Activated CD4-positive, alpha-beta T cell treated with anti-CD3 and anti-CD28 coated beads for 36 hours (primary cell): ENCODE measurements around the gene TMPO. TPM values are rescaled to one million over a fixed set of nuclear protein-coding genes. Genes with fewer than 3 reads are reported as not detected.
A peak's percentile ranks its signal among the peaks of the same experiment; 100 is the strongest.

ENCODE experiments used
- ATAC-seq: fragments of 200-7000 bp; cut with Tn5 transposase; one replicate; pipeline ENCODE4 v1.10.0; 2021; ENCODE audit warnings: mild to moderate bottlenecking, moderate library complexity
- CTCF ChIA-PET: fragments of 350-600 bp; sonication (Branson Sonifier 250); formaldehyde crosslinking; loops from one replicate; lab custom pipeline; 2021; ENCODE audit warnings: antibody characterized with exemption; lab: Charles Lee
- POLR2A ChIA-PET: fragments of 350-600 bp; sonication (Branson Sonifier 250); formaldehyde crosslinking; loops from one replicate; lab custom pipeline; 2021; ENCODE audit warnings: antibody characterized with exemption, inconsistent platforms; lab: Charles Lee
- DNase-seq: peaks from one replicate; pipeline ENCODE4 v3.0.0-alpha.2; 2020
- H3K27ac Mint-ChIP-seq: one replicate; pipeline ENCODE4 v1.8.0; 2021; ENCODE audit warnings: mixed read lengths
- H3K27me3 Mint-ChIP-seq: one replicate; pipeline ENCODE4 v1.8.0; 2021; ENCODE audit warnings: mixed read lengths
- H3K36me3 Mint-ChIP-seq: one replicate; pipeline ENCODE4 v1.8.0; 2021; ENCODE audit warnings: low read depth, mixed read lengths
- H3K4me1 Mint-ChIP-seq: one replicate; pipeline ENCODE4 v1.8.0; 2021; ENCODE audit warnings: mixed read lengths
- H3K4me3 Mint-ChIP-seq: one replicate; pipeline ENCODE4 v1.8.0; 2021; ENCODE audit warnings: mild to moderate bottlenecking, moderate library complexity, mixed read lengths
- H3K9me3 Mint-ChIP-seq: one replicate; pipeline ENCODE4 v1.8.0; 2021; ENCODE audit warnings: low read depth, mixed read lengths
- intact Hi-C, 2 experiments: fragments of 100-400 bp; cut with DNase I in 1 of 2; cut with micrococcal nuclease in 1 of 2; formaldehyde crosslinking; loops; one replicate each; pipeline versions ENCODE4 v1.14.2 to v1.15.1; 2022 to 2024; cut with DNase I, micrococcal nuclease
- total RNA-seq, 2 experiments: library from RNA; stranded (reverse); gene quantifications; one replicate each; pipeline ENCODE4 v1.2.3, GENCODE V29; 2021

TMPO gene
- total RNA-seq, 2 experiments from 2014 or later, result 328 to 429 TPM

DNA sequence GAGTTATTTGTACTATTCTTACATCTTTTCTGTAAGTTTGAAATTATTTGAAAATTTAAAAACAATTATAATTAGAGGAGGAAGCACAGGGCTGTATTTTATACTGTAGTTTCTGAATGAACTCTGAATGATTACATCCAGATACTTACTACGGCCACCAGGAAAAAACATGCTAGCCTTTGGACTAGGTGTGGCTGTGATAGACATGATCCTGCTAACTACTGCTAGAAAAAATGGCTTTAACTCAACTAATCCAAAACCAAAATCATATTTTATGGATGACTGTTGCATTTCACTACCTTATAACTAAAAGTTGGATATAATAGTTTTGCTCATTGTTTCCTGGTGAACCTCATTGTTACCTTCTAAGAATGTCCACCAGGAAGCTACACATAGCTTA is 63.0 kb downstream of the TMPO start:
- no peak for ATAC-seq
- Mint-ChIP-seq H3K4me3 (no peak overlapping the region), H3K4me1 (no peaks in the 10 kb centered on the region), H3K27ac (no peak overlapping the region), H3K9me3 (no peaks in the 10 kb centered on the region), H3K36me3 (no peaks in the 10 kb centered on the region), H3K27me3 (peaks cover 2% of the 10 kb centered on the region)
- ChIA-PET POLR2A (no interaction called here), CTCF (interaction anchor here (0.9 to 2.2 kb wide), 2 partner anchors 12 to 14 kb away, joined by 3 to 11 read pairs; no protein-coding TSS in a partner anchor)
- no peak for DNase-seq
- intact Hi-C loops, result no loop called here

DNA sequence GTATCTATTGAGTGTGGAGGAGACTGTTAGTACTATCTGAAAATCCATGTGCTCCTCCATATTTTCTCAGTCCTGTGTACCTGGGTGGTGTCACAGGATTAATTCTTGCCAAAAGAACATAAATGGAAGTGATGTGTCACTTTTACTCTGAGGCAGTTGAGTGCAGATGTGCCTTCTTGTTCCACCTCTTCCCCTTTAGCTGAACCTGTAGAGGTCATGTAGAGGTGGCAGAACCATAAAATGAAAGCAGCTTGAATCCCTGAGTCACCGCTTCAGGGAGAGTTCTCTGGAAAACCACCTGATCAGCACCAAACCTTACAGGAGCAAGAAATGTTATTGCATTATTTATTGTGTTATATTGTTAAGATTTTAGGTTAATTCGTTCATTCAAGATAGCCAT is 63.4 kb downstream of the TMPO start:
- no peaks in the 10 kb centered on the region for H3K36me3 Mint-ChIP-seq

DNA sequence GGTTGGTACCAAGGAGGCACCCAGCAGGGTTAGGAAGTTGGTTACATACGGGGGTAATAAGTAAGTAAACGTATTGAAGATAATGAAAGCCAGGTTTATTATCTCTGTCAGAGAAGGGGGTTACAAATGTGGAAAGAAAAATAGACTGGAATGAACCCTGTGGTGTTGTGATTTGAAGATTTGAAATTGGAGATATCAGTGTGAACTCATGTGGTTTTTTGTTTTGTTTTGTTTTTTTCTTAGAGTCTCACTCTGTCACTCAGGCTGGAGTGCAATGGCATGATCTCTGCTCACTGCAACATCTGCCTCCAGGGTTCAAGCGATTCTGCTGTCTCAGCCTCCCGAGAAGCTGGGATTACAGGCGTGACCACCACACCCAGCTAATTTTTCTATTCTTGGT is 64.0 kb downstream of the TMPO start:
- Mint-ChIP-seq H3K27me3 (peaks cover 2% of the 10 kb centered on the region), H3K4me1 (no peaks in the 10 kb centered on the region), H3K4me3 (no peak overlapping the region), H3K27ac (no peak overlapping the region), H3K36me3 (no peaks in the 10 kb centered on the region), H3K9me3 (no peaks in the 10 kb centered on the region)
- ChIA-PET POLR2A (no interaction called here), CTCF (interaction anchor here (0.7 to 2.3 kb wide), 3 partner anchors 13 to 73 kb away, joined by 3 to 11 read pairs (median 3); no protein-coding TSS in a partner anchor)
- intact Hi-C loops, result no loop called here
- no peak for DNase-seq
- no peak for ATAC-seq

More for the DNA sequence above, 63.4 kb downstream of the TMPO start:
- peak; percentile 44 for ATAC-seq
- H3K4me1 Mint-ChIP-seq, result no peaks in the 10 kb centered on the region
- H3K27ac Mint-ChIP-seq, result no peak overlapping the region
- no peaks in the 10 kb centered on the region for H3K9me3 Mint-ChIP-seq
- intact Hi-C loops, result no loop called here
- CTCF ChIA-PET, result interaction anchor here (0.7 to 2.2 kb wide), 3 partner anchors 12 to 74 kb away, joined by 3 to 11 read pairs (median 3); no protein-coding TSS in a partner anchor
- no peak for DNase-seq
- no peak overlapping the region for H3K4me3 Mint-ChIP-seq
- POLR2A ChIA-PET, result no interaction called here
- peaks cover 2% of the 10 kb centered on the region for H3K27me3 Mint-ChIP-seq

DNA sequence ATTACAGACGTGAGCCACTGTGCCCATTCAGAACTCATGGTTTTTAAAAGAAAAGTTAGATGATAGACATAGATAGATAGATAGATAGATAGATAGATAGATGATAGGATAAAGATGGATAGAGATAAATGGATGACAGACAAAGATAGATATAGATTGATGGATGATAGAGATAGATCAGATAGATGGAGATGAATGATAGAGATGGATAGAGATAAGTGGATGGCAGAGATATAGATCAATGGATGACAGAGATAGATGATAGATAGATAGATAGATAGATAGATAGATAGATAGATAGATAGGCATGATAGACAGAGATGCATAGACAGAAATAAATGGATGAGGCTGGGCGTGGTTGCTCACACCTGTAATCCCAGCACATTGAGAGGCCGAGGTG is 64.4 kb downstream of the TMPO start:
- H3K4me1 Mint-ChIP-seq, result no peaks in the 10 kb centered on the region
- CTCF ChIA-PET, result interaction anchor here (0.7 to 2.3 kb wide), 2 partner anchors 14 to 73 kb away, joined by 3 to 11 read pairs; no protein-coding TSS in a partner anchor
- H3K36me3 Mint-ChIP-seq, result no peaks in the 10 kb centered on the region
- peaks cover 2% of the 10 kb centered on the region for H3K27me3 Mint-ChIP-seq
- no peaks in the 10 kb centered on the region for H3K9me3 Mint-ChIP-seq
- H3K4me3 Mint-ChIP-seq, result no peak overlapping the region
- ATAC-seq (no peak), DNase-seq (no peak)
- POLR2A ChIA-PET, result no interaction called here
- H3K27ac Mint-ChIP-seq, result no peak overlapping the region
- intact Hi-C loops, result no loop called here

DNA sequence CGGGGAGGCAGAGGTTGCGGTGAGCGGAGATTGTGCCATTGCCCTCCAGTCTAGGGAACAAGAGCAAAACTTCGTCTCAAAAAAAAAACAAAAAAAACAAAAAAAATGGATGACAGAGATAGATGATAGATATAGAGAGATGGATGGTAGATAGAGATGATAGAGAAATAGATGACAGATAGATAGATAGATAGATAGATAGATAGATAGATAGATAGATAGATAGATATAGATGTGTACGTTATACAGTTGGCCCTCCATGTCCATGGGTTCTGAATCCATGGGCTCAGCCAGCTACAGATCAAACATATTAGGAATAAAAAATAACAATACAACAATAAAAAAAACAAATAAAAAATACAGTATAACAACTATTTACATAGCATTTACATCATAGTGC is 65.3 kb downstream of the TMPO start:
- intact Hi-C loops, result no loop called here
- Mint-ChIP-seq H3K27me3 (peaks cover 2% of the 10 kb centered on the region), H3K4me1 (no peaks in the 10 kb centered on the region), H3K9me3 (no peaks in the 10 kb centered on the region), H3K27ac (no peak overlapping the region), H3K4me3 (no peak overlapping the region), H3K36me3 (no peaks in the 10 kb centered on the region)
- POLR2A ChIA-PET, result no interaction called here
- CTCF ChIA-PET, result interaction anchor here (1.1 to 2.3 kb wide), 2 partner anchors 10 to 14 kb away, joined by 3 to 11 read pairs; no protein-coding TSS in a partner anchor
- DNase-seq (no peak), ATAC-seq (no peak)

DNA sequence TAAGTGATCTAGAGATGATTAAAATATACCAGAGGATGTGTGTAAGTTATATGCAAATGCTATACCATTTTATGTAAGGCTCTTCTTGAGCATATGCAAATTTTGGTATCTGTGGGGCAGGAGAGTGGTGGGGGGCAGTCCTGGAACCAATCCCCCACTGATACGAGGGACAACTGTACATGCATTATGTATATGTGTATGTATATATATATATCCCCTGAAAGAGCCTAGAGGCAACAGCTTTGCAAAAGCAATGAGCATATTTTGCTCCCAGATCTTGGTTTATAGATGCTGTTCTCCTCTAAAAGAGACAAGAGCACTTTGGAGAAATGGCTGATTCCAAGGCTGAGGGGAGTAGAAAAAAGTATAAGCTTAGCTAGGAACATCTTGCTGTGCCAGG is 65.7 kb downstream of the TMPO start:
- Mint-ChIP-seq H3K36me3 (no peaks in the 10 kb centered on the region), H3K27me3 (peaks cover 2% of the 10 kb centered on the region), H3K4me3 (no peak overlapping the region), H3K27ac (no peak overlapping the region), H3K9me3 (no peaks in the 10 kb centered on the region), H3K4me1 (no peaks in the 10 kb centered on the region)
- ATAC-seq (no peak), DNase-seq (no peak)
- ChIA-PET CTCF (interaction anchor here (1.1 to 2.3 kb wide), 2 partner anchors 11 to 15 kb away, joined by 3 to 11 read pairs; no protein-coding TSS in a partner anchor), POLR2A (no interaction called here)
- intact Hi-C loops, result no loop called here

DNA sequence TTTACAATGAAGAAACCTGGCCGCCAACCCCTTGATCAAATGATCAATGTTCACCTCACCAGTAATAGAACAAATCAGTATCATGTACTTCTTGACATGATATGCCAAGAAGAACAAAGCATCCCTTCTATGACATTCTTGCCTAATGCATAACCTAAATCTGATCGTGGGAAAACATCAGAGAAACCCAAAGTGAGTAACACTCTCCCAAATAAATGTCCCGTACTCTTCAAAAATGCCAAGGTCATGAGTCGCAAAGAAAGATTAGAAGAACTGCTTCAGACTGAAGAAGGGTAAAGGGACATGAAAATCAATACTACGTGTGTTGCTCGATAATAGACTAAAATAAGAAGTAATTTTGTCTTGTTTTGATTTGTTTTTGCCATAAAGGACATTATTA is 66.7 kb downstream of the TMPO start:
- DNase-seq (no peak), ATAC-seq (no peak)
- ChIA-PET POLR2A (no interaction called here), CTCF (interaction anchor here (1.1 kb wide), 1 partner anchor 12 kb away, joined by 3 read pairs; no protein-coding TSS in a partner anchor)
- Mint-ChIP-seq H3K36me3 (no peaks in the 10 kb centered on the region), H3K9me3 (no peaks in the 10 kb centered on the region), H3K4me1 (no peaks in the 10 kb centered on the region), H3K27me3 (peaks cover 2% of the 10 kb centered on the region), H3K27ac (no peak overlapping the region), H3K4me3 (no peak overlapping the region)
- intact Hi-C loops, result no loop called here

DNA sequence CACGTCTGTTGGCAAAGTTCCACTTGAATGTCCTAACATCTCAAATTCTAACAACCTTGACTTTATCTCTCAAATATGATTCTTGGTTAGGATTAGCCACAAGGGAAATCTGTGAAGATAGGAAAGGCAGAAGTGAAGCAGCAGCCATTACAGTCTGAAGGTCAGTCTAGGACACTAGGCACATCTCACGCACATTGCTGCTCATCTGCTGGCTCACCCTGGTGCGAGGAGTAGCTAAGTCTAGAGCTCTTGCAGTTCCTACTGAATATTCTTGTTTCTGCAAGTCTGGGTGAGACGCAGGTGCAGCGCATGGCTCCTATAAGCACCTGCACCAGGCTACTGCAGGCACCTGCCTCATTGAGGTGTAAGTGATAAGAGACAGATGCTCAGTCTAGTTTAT is 71.7 kb downstream of the TMPO start:
- Mint-ChIP-seq H3K27ac (no peak overlapping the region), H3K27me3 (no peaks in the 10 kb centered on the region), H3K4me1 (no peaks in the 10 kb centered on the region), H3K4me3 (no peak overlapping the region), H3K9me3 (no peaks in the 10 kb centered on the region), H3K36me3 (no peaks in the 10 kb centered on the region)
- DNase-seq (no peak), ATAC-seq (no peak)
- POLR2A ChIA-PET, result no interaction called here
- intact Hi-C loops, result no loop called here
- CTCF ChIA-PET, result interaction anchor here (0.6 to 1.8 kb wide), 2 partner anchors 20 to 171 kb away, joined by 3 to 6 read pairs; no protein-coding TSS in a partner anchor

DNA sequence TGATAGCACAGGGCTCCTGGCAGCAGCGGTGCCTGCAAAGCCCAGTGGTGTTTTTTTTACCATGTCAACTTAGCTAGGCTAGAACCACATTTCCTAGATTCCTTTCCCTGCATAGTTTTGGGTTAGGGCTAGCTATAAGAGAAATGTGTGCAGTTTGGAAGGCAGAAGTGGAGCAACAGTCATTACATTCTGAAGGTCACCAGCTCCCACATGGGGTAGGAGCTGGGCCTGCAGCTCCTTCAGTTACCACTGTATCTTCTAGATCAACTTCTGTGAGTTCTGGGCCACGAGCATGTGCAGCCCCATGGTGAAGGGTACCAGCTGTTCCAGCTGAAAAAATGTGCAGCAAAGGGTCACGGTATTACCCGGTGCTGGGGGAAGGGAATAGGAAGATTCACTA is 75.8 kb downstream of the TMPO start:
- Mint-ChIP-seq H3K27ac (peak overlapping the region; percentile 66), H3K27me3 (no peaks in the 10 kb centered on the region), H3K36me3 (peaks cover 21% of the 10 kb centered on the region), H3K4me3 (no peak overlapping the region), H3K4me1 (peaks cover 15% of the 10 kb centered on the region), H3K9me3 (no peaks in the 10 kb centered on the region)
- POLR2A ChIA-PET, result no interaction called here
- no peak for DNase-seq
- no peak for ATAC-seq
- CTCF ChIA-PET, result interaction anchor here (0.7 to 1.9 kb wide), 5 partner anchors 25 to 1605 kb away, joined by 3 to 11 read pairs (median 4); no protein-coding TSS in a partner anchor
- intact Hi-C loops, result loop anchor here in 1 of 2 experiments (5.0 to 10.0 kb wide), 2 partner anchors 46 to 1606 kb away; no protein-coding TSS in a partner anchor

DNA sequence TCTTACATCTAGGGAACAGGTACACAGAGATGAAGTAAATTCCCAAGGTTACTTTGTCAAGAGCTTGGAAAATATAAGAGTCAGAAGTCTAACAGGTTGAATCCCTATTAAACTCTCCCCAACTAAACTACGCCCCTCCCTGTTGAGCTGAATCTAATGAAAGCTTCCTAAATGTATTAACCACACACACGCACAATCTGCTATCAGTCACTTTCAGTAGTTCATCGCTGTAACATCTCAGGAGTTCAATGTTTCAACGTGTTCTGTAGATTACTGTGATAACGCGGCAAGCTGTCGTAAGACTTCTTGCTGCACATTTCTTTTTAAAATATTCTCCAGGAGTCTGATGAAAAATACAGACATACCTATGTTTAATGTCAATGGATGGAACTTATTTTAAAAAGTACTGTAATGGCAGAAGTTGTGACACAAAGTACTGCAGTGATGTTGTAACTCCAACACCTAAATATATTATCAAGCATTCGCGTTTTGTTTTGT is 77.5 kb downstream of the TMPO start:
- ChIA-PET POLR2A (interaction anchor here (0.7 to 3.1 kb wide), 10 partner anchors 10 to 149 kb away, joined by 3 to 10 read pairs (median 5); partner anchors contain the start of genes APAF1, IKBIP and TMPO), CTCF (interaction anchor here (0.5 to 2.4 kb wide), 12 partner anchors 8 to 118 kb away, joined by 3 to 21 read pairs (median 4); no protein-coding TSS in a partner anchor)
- Mint-ChIP-seq H3K4me1 (peaks cover 23% of the 10 kb centered on the region), H3K27me3 (no peaks in the 10 kb centered on the region), H3K9me3 (no peaks in the 10 kb centered on the region), H3K27ac (peak overlapping the region; percentile 89), H3K4me3 (peak overlapping the region; percentile 97), H3K36me3 (peaks cover 36% of the 10 kb centered on the region)
- intact Hi-C loops, result loop anchor here (1.0 to 10.0 kb wide), 10 partner anchors 48 to 1604 kb away; partner anchors contain the start of genes APAF1 (in 1 of the 2), BLTP3B (in 1 of the 2), IKBIP (in 1 of the 2) and TMPO (in 1 of the 2)
- DNase-seq, result no peak
- ATAC-seq, result peak; percentile 21

DNA sequence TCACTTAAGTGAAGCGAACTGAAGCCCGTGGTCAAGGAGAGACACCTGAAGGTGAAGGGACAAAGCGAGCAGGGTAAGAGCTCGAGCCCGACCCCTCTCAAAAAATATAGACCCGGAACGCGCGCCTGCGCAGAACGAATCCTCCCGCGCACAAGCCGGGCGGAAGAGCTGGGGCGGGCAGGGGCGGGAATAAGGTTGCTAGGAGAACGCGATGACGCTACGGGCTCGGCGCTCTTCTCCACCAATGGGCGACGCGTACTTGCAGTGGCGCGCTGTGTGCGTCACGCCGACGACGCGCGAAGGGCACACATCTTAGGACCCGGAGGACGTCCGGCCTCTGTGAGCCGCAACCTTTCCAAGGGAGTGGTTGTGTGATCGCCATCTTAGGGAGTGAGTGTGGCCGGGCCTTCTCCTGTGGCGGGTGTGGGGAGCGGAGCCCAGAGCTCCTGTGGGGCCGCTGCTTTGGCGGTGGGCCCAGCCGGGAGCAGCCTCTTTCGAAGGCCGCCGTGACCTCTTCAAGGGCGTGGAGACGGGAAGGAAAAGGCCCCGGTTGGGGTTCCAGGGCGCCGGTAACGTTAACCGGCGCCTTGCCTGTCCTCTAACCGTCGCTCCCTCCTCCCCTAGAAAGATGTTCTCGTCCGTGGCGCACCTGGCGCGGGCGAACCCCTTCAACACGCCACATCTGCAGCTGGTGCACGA is 78.1 kb downstream of the TMPO start, which contains the start of gene SLC25A3:
SLC25A3 (plus strand) TSS at position 336 of the 699 bp plus-strand sequence; CDS start at position 629, 293 bp downstream.
- CTCF ChIA-PET, result interaction anchor here (0.5 to 2.4 kb wide), 15 partner anchors 8 to 119 kb away, joined by 3 to 21 read pairs (median 3); partner anchors contain the start of gene IKBIP
- Mint-ChIP-seq H3K4me3 (peak within 1 kb of the TSS; percentile 97), H3K36me3 (peaks cover 42% of the 10 kb centered on the region), H3K27ac (peak within 1 kb of the TSS; percentile 89), H3K27me3 (no peaks in the 10 kb centered on the region), H3K4me1 (peaks cover 25% of the 10 kb centered on the region), H3K9me3 (no peaks in the 10 kb centered on the region)
- intact Hi-C loops, result loop anchor here (1.0 to 10.0 kb wide), 10 partner anchors 49 to 1604 kb away; partner anchors contain the start of genes APAF1 (in 1 of the 2), BLTP3B (in 1 of the 2), IKBIP (in 1 of the 2) and TMPO (in 1 of the 2)
- POLR2A ChIA-PET, result interaction anchor here (0.6 to 3.1 kb wide), 12 partner anchors 9 to 1608 kb away, joined by 3 to 10 read pairs (median 5); partner anchors contain the start of genes APAF1, IKBIP and TMPO
- ATAC-seq (peak; percentile 97), DNase-seq (peak; percentile 97)
